Calu3 (cell line): ENCODE results near the gene VARS2. TPM values are rescaled to one million over a fixed set of nuclear protein-coding genes. Genes with fewer than 3 reads are reported as not detected.

Source experiments
- BruUV-seq: library from RNA; stranded (reverse); fragments of 400-500 nt; replicated peaks from 2 replicates; lab custom pipeline; 2021; lab: Mats Ljungman, UMichigan
- CTCF ChIA-PET: fragments of 300-600 bp; sonication (Branson Sonifier 250); formaldehyde crosslinking; loops from one replicate; lab custom pipeline; 2022; ENCODE audit warnings: antibody characterized with exemption; lab: Charles Lee
- DNase-seq: peaks from one replicate; pipeline ENCODE4 v3.0.0; 2022
- H3K27ac Mint-ChIP-seq: one replicate; pipeline ENCODE4 v1.8.0; 2022; ENCODE audit warnings: mixed read lengths; ENCODE audit not compliant: unreplicated experiment
- H3K27me3 Mint-ChIP-seq: one replicate; pipeline ENCODE4 v1.8.0; 2022; ENCODE audit warnings: mixed read lengths; ENCODE audit not compliant: unreplicated experiment
- H3K36me3 Mint-ChIP-seq: one replicate; pipeline ENCODE4 v1.8.0; 2022; ENCODE audit warnings: mild to moderate bottlenecking, moderate library complexity, mixed read lengths; ENCODE audit not compliant: insufficient read depth, unreplicated experiment
- H3K4me1 Mint-ChIP-seq: one replicate; pipeline ENCODE4 v1.8.0; 2022; ENCODE audit warnings: mild to moderate bottlenecking, low read depth, mixed read lengths; ENCODE audit not compliant: unreplicated experiment
- H3K4me3 Mint-ChIP-seq: one replicate; pipeline ENCODE4 v1.8.0; 2022; ENCODE audit warnings: mild to moderate bottlenecking, low read depth, moderate library complexity, mixed read lengths; ENCODE audit not compliant: unreplicated experiment
- H3K9me3 Mint-ChIP-seq: one replicate; pipeline ENCODE4 v1.8.0; 2022; ENCODE audit warnings: low read depth, mixed read lengths; ENCODE audit not compliant: unreplicated experiment
- intact Hi-C: fragments of 100-400 bp; cut with micrococcal nuclease; formaldehyde crosslinking; loops from one replicate; pipeline ENCODE4 v1.10.0; 2022; ENCODE audit not compliant: unreplicated experiment
- total RNA-seq: library from RNA; stranded (reverse); gene quantifications from 2 replicates; pipeline ENCODE4 v1.2.3, GENCODE V29; 2022
- TF ChIP-seq, protein P1 (sequence below): fragments of 200-600 bp; IDR thresholded peaks from one replicate; pipeline ENCODE4 v1.8.0; 2022; ENCODE audit warnings: antibody characterized with exemption; ENCODE audit not compliant: unreplicated experiment

Gene VARS2
- total RNA-seq, 1 experiment from 2014 or later = 33.0 TPM

DNA sequence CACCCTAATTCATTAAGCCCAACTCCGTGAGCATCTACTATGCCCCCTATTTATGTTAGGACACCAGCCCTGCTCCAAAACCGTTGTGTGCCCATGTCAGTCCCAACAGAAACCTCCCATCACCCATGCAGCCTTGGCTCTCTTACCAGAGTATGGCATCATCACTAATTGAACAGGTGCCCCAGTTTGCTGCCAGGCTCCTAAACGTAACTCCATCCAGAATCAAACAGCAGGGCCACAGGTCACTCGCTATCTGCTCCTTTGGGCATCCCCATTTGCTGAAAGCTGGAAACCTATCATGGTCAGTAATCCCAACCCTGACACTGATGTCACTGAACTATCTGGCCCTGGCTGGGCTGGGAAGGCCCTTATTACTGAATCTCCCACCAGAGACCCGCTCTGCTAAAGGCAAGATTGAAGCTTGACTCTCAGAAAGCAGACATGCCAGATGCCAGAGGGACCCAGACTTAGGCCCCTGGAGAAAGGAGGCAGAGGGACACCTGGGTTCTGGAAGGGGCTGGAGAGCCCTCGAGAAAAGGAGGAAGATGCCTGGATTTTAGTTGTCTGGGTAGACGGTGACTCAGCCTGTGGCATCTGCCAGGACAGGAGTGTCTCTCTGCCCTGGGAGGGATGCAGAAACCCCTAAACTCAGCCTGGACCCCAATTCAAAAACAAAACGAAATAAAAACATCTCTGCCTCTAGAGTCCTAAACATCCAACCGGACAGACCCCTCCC lies 40.8 kb downstream of the VARS2 start:
- CTCF ChIA-PET = interaction anchor here (1.3 to 1.6 kb wide), 3 partner anchors 12 to 116 kb away, joined by 3 to 7 read pairs (median 4); no protein-coding TSS in a partner anchor
- Mint-ChIP-seq H3K27ac (no peak overlapping the region), H3K27me3 (peaks cover 89% of the 10 kb centered on the region), H3K36me3 (no peaks in the 10 kb centered on the region), H3K4me1 (no peaks in the 10 kb centered on the region), H3K9me3 (peaks cover 12% of the 10 kb centered on the region), H3K4me3 (peak overlapping the region; percentile 46)
- TF ChIP-seq, protein P1, sequence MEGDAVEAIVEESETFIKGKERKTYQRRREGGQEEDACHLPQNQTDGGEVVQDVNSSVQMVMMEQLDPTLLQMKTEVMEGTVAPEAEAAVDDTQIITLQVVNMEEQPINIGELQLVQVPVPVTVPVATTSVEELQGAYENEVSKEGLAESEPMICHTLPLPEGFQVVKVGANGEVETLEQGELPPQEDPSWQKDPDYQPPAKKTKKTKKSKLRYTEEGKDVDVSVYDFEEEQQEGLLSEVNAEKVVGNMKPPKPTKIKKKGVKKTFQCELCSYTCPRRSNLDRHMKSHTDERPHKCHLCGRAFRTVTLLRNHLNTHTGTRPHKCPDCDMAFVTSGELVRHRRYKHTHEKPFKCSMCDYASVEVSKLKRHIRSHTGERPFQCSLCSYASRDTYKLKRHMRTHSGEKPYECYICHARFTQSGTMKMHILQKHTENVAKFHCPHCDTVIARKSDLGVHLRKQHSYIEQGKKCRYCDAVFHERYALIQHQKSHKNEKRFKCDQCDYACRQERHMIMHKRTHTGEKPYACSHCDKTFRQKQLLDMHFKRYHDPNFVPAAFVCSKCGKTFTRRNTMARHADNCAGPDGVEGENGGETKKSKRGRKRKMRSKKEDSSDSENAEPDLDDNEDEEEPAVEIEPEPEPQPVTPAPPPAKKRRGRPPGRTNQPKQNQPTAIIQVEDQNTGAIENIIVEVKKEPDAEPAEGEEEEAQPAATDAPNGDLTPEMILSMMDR = no peak
- no peak for DNase-seq
- intact Hi-C loops = no loop called here
- no TSS peak for BruUV-seq

DNA sequence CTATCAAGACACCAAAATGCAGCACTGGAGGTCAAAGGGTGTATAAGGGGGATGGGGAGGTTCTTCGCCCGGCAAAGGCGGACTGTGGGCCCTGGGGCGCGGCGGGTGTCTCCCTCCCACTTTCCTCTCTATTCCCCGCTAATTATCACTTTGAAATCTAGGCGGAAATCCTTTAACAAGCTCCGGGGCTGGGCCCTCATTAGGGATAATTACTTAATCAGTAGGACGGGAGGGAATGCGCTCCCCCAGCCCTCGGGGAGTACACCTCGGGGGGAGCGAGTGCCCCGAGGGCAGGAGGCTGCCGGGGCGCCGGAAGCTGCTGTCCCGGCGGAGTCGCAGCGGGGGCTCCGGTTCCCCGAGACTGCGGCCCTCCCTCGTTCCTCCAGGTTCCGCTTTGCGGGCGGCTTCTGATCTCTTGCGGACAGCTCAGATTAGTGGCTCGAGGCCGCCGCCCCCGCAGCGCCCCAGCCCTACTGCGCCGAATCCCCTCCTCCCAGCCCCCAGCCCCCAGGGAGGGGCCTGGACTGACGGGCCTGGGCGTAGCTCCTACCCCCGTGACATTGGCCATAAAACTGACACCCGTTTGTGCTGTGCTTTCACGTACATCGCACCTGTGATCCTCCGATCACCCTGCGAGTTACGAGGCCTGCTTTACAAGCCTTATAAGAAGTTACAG lies 41.5 kb downstream of the VARS2 start:
- TF ChIP-seq, protein P1 = no peak
- intact Hi-C loops = no loop called here
- Mint-ChIP-seq H3K27ac (no peak overlapping the region), H3K27me3 (peaks cover 82% of the 10 kb centered on the region), H3K36me3 (no peaks in the 10 kb centered on the region), H3K9me3 (peaks cover 7% of the 10 kb centered on the region), H3K4me3 (peak overlapping the region; percentile 46), H3K4me1 (no peaks in the 10 kb centered on the region)
- peak; percentile 72 for DNase-seq
- BruUV-seq = no TSS peak
- CTCF ChIA-PET = interaction anchor here (0.6 to 1.6 kb wide), 7 partner anchors 13 to 1173 kb away, joined by 3 to 7 read pairs (median 4); partner anchors contain the start of genes ATF6B and SFTA2

GRCh38 chr6:30957716-30958115 lies 43.7 kb downstream of the VARS2 start:
- Mint-ChIP-seq H3K36me3 (no peaks in the 10 kb centered on the region), H3K9me3 (no peaks in the 10 kb centered on the region), H3K27ac (no peak overlapping the region), H3K4me3 (no peak overlapping the region), H3K4me1 (peaks cover 8% of the 10 kb centered on the region), H3K27me3 (peaks cover 60% of the 10 kb centered on the region)
- intact Hi-C loops = no loop called here
- no peak for DNase-seq
- CTCF ChIA-PET = interaction anchor here (0.7 kb wide), 1 partner anchor 10 kb away, joined by 5 read pairs; no protein-coding TSS in a partner anchor
- TF ChIP-seq, protein P1 = no peak
- no TSS peak for BruUV-seq

DNA sequence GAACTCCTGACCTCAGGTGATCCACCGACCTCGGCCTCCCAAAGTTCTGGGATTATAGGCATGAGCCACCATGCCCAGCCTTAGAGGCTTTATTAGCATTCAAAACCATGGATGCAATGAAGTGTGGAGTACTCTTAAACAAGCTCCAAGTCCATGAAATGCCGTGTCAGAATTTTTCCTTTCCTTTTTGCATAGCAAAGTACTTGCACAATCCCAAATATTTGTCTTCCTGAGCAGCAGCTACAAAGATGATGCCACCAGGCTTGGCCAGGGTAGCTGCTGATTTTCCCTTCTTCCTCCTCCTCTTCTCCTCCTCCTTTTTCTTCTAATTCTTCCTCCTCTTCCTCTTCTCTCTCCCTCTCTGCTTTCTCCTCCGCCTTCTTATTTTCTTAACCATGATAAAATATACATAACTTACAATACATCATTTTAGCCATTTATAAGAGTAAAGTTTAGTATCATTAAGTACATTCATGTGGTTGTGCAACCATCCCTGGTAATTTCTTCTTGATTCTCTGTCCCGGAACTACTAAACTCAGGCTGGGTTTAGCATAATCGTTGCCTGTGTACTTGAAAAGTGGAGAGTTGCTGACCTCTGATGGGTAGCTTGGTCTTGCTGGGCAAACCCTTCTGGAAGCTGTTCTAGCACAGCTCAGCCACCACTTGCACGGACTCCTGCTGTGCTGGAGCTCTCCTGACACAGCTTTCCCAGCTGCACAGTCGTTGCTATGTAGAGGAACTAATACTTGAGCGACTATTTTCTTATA lies 47.1 kb downstream of the VARS2 start:
- Mint-ChIP-seq H3K27ac (no peak overlapping the region), H3K4me3 (no peak overlapping the region), H3K4me1 (peaks cover 28% of the 10 kb centered on the region), H3K9me3 (peaks cover 2% of the 10 kb centered on the region), H3K36me3 (no peaks in the 10 kb centered on the region), H3K27me3 (peaks cover 46% of the 10 kb centered on the region)
- CTCF ChIA-PET = interaction anchor here (0.7 to 1.5 kb wide), 5 partner anchors 13 to 110 kb away, joined by 3 to 6 read pairs (median 4); no protein-coding TSS in a partner anchor
- intact Hi-C loops = loop anchor here (5.0 kb wide), 1 partner anchor 44 kb away; no protein-coding TSS in a partner anchor
- no TSS peak for BruUV-seq
- TF ChIP-seq, protein P1 = no peak
- no peak for DNase-seq
